Head of caudate nucleus (tissue), 42 donors: ENCODE data around the gene ZFPL1.

ENCODE experiments used
- DNase-seq, 42 donors: peaks; one replicate each; pipeline versions ENCODE4 v3.0.0 to v3.0.0-alpha.2; 2020 to 2021; ENCODE audit warnings: mixed read lengths in 7 of 42
- intact Hi-C: fragments of 100-400 bp; cut with DNase I; formaldehyde crosslinking; loops from one replicate; pipeline ENCODE4 v1.15.0; 2022

ZFPL1 gene

DNA sequence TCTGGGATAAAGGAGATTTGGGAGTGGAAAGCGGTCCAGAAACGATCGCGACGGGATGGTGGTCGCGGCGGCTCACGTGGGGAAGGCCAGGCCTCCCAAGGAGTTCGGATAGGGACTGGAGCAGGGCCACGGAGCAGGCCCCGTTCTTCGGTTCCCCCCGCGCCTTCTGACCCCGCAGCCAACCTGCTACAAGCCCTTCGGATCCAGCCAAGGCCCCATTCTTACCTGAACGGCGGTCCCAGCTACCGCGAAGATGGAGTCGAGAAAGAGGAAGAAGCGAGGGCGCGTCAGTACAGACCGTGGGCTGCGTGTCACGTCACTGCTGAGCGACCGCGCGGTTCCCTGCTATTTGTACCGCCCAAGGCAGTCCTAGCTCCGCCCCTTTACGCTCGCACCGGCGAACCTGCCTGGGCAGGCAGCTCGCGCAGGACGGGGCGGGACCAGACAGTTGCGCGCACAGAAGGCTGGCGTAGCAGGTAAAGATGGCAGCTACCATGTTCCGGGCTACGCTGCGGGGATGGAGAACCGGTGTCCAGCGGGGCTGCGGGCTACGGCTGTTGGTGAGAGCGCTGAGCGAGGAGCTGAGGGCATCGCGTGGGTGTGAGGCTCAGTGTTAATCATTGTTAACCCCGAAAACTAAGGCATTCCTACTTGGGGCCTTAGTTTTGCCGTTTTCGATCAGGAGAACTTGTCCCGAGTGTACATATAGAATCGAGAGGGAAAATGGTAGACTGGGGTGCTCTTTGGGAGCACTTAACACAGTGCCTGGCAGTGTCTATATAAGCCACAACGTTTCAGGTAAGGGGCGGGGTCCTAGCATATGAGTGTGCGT lies 38.1 kb downstream of the ZFPL1 start, which contains the start of the genes FAU and MRPL49:
Gene FAU (minus strand): TSS at position 270 of the 832 bp plus-strand sequence. CDS start 321 bp downstream, outside the sequence.
Gene MRPL49 (plus strand): TSS at position 457 of the 832 bp plus-strand sequence. CDS start 26 bp downstream, at position 483.
- peak; percentile 95 to 99 (median 98) for DNase-seq
- intact Hi-C loops: loop anchor here (10.0 kb wide), 1 partner anchor 317 kb away; the partner anchor contains the start of gene MAP4K2

DNA sequence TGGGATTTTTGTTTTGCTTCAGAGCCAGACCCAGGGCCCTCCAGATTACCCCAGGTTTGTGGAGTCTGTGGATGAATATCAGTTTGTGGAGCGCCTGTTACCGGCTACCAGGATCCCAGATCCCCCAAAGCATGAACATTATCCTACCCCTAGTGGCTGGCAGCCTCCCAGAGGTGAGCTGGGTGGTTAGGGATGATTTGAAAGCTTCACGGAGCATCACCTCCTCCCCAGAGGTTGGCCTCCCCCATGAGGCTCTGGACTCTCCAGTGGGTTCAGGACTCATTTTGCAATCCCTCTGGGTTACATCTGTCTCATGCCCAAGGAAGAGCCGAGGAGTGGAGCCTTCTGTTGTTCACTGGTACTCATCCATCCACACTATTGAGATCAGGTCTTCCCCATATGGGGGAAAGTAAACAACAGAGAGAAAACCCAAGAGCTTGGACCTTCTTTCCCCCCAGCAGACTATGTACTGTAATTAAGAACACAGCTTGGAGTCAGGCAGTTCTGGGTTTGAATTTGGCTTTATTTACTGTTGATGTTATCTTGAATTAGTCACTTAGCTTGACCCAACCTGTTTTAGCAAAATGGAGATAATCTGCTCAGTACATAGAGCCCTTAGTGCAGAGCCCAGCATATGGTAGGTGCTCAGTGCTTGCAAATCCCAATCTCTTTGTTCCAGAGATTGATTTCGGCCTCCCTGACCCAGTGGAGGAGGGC lies 40.6 kb downstream of the ZFPL1 start:
- intact Hi-C loops: loop anchor here (10.0 kb wide), 1 partner anchor 320 kb away; the partner anchor contains the start of gene MAP4K2

DNA sequence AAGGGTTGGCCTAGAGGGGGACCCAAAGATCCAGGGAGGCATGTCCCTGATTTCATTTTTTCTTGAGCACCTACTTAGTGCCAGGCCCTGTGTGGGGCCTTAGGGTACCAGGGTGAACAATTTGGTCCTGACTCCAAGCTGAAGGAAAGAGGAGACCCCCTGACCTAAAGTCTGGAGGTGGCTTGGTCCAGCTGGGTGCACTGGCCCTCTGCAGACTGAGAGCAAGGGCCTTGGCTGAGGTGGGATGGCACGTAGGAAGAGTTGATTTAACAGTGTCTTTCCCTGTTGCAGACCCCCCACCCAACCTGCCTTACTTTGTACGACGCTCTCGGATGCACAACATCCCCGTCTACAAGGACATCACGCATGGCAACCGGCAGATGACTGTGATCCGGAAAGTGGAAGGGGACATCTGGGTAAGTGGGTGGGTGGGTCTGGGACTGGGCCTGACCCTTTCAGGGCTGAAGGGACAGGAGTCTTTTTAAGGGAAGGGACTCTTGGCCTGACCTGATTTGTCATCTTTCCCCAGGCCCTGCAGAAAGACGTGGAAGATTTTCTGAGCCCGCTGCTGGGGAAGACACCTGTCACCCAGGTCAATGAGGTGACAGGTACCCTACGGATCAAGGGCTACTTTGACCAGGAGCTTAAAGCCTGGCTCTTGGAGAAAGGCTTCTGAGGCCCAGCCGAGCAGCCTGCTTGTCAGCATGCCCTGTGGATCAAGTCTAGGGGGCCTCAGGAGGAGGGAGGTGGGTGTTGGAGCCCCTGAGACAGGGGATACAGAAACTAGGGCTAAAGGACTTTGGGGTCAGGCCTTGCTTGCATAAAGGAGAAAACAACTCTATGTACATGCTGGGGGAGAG lies 41.4 kb downstream of the ZFPL1 start:
- intact Hi-C loops: loop anchor here (10.0 kb wide), 1 partner anchor 321 kb away; the partner anchor contains the start of gene MAP4K2
- DNase-seq: no peak

More for the DNA sequence above, 40.6 kb downstream of the ZFPL1 start:
- DNase-seq: no peak

DNA sequence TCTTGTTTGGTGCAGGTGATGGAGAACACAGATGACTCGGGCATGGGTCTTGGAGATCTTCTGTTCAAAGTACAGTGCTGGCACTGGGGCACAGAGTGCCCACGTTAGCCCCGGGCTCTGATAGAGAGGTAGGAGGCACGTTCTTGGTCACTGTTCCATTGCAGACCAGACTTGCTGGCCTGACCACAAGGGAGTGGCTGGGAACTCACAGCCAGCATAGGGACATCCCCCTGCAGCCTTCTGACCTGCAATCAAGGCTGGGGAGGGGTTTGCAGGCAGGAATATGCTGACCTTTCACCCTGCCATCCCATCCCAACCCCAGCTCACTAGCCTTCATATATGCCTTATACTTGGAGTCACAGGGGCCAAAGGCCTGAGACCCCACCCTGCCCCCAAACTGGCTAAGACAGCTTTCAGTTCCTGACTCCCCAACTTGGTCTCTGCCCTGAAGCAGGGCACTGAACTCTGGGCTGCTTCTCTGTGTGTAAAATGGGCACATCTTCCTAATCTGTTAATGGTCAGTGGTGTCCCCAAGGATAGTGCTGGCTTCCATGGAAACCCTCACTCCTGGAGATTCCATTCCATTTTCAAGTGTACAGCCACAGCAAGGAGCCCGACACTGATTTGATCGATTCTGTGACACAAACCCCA lies 42.7 kb downstream of the ZFPL1 start:
- no peak for DNase-seq
- intact Hi-C loops: loop anchor here (10.0 kb wide), 1 partner anchor 322 kb away; the partner anchor contains the start of gene MAP4K2

DNA sequence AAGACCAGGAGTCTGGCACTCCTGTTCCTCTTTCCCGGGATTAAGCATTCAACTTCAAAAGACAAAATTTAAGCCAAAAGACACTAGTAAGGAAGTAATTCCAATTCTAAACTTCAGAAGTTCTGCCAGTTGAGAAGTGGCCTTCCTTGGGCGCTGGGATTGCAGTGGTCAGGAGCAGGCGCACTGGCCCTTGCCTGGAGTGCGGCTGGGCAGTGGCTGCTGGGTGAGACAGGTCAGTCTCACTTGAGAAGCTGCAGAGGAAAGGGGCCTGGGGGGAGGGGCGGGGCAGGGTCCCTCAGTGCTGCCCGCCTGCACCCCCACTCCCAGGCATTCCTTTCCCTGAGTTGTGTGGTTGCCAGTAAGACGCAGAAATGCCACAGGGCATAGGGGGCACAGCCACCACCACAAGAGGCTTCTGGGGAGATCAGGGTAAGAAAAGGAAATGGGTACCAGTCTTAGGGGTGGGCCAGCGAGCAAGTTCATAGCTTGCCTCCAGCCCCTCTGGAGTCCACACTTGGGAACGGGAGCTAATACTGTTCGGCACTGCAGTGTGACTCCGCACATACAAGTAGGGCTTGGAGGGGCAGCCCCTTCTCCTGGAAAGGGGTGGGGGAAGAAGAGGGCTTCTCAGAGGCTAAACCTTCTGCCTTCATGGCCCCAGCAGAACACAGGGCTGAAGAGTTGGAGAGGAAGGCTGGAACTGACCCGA lies 43.6 kb downstream of the ZFPL1 start:
- DNase-seq: no peak
- intact Hi-C loops: loop anchor here (10.0 kb wide), 1 partner anchor 323 kb away; the partner anchor contains the start of gene MAP4K2

DNA sequence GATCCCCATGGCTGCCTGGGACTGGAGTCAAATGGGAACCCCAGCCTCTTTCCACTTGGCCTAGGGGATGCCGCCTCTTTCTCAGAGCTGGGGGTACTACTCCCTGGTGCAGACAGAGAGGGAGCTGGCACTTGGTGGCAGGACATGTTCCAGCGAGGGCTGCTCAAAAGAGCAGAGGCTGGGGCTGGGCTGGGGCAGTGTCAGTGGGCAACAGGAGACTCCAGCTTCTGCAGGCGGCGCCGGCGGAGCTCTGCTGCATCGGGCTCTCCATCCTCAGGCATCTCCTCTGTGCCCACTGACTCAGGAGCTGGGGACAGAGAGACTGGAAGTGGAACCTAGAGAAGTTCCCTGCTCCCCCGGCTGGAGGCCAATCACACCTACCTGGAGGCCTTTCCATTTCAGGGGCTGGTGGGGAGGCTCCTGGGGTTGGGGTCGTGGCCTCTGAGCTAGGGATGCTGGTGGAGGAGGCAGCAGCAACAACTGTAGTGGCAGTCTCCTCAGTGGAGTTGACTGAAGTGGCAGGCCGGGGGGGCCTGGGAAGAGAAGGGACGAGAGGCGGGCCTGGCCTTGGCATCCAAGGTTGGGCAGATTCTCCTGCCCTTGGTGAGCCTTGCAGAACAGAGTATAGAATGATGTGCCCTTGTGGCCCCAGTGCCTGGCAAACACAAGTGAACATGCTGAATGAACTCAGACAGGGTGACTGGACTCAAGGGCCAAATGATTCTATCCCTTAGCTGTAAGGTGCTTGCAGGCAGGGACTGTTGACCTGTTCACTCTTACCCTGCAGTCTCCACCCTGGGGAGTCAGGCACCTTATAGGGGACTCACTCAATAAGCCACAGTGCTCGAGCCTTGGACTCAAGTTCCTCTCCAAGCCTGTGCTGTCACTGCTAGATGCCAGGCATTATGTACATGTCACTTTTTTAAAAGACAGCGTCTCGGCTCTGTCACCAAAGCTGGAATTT lies 44.4 kb downstream of the ZFPL1 start:
- intact Hi-C loops: loop anchor here (10.0 kb wide), 1 partner anchor 324 kb away; the partner anchor contains the start of gene MAP4K2
- DNase-seq: no peak

DNA sequence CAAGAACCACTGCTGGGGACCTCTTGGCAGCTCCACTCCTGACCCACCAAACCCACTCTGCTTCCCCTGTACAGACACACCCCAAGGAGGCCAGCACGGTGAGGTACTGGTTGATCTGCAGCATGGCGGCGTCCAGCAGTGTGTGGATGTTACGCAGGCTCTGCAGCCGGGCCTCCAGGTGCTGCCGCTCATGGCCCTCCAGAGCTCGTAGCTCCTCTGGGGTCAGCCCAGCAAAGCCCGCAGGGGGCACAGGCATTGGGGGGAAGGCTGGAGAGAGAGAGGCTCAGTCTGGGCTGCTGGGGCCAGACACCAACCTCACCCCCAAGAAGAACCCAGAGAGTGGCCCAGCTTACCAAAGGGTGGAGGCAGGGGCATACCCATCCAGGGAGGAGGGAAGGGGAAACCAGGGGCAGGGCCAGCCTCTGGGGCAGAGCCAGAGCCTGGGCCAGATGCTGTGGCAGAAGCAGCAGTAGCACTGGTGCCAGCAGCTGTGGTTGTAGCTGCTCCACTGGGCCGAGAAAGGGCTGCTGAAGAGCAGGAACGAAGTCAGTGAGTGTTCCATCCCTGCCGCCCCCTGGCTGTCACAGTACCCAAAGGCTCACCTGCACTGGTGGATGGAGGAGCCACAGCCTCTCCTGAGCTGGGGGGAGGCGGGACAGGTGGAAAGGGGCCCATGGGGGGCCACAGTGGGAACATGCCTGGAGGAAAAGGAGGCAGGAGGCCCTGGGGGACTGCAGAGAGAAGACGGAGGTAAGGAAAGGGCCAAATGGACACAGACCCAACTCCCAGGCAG lies 45.8 kb downstream of the ZFPL1 start:
- intact Hi-C loops: loop anchor here (10.0 kb wide), 1 partner anchor 325 kb away; the partner anchor contains the start of gene MAP4K2
- DNase-seq: no peak

DNA sequence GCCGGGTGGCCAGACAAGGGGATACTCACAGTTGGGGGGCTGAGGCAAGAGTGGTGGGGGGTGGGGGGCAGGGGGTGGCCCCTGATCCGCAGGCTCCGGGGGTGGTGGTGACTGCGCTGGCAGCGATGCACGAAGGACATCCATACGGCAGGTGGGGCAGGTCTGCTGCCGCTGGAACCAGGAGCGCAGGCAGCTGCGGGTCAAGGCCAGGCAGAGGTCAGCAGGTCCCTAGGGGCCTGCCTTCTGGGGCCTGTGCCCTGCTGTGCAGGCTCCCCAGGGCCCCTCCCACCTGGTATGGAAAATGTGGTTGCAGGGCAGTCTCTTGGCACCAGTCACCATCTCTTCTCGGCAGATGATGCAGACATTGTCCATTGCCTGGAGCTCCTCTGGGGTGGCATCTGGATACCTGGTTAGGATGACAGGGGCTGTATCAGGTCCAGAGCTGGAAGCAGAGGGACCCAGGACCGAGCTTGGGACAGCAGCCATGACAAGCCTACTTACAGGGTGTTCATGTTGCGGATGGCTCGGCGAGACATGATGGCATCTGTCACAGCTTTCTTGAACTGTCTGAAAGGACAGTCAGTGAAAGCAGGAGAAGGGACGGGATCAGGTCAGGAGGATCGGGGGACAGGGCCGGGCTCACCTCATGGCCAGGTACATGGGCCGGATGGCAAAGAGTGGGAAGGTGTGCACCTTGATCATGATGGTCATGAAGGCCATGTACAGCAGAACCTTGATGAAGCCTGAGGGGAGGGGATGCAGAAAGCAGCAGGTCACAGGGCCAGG lies 46.8 kb downstream of the ZFPL1 start:
- DNase-seq: no peak
- intact Hi-C loops: no loop called here

DNA sequence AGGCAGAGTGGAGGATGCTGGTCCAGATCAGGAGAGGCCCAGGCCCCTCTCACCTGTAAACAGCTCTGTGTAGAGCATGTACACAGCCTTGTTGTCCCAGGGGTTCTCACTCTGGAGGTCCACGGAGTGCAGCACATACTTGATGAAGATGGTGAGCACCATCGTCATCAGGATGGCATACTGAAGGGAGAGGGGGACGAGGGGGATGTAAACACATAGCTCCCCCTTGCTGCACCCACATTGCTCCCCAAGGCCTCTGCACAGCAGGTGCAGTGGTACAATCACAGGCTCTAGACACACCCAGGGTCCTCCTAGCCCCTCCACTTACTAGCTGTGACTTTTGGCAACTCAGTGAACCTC lies 47.4 kb downstream of the ZFPL1 start:
- DNase-seq: no peak
- intact Hi-C loops: no loop called here

DNA sequence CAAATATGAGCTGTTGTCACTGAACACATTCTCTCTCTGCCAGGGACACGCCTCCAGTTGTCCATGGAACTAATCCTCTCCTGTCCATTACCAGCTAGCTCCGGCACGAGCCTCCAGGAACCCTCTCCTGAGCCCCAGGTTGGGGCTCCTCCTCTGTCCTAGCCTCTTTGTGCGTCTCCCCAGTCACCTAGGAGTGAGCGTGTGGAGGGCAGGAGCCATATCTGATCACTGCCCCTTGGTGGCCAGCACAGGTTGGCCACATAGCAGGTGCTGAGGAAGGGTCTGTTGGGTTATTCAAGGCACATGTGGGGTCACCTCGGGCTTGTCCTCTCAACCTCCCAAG lies 47.8 kb downstream of the ZFPL1 start:
- intact Hi-C loops: no loop called here
- no peak for DNase-seq

DNA sequence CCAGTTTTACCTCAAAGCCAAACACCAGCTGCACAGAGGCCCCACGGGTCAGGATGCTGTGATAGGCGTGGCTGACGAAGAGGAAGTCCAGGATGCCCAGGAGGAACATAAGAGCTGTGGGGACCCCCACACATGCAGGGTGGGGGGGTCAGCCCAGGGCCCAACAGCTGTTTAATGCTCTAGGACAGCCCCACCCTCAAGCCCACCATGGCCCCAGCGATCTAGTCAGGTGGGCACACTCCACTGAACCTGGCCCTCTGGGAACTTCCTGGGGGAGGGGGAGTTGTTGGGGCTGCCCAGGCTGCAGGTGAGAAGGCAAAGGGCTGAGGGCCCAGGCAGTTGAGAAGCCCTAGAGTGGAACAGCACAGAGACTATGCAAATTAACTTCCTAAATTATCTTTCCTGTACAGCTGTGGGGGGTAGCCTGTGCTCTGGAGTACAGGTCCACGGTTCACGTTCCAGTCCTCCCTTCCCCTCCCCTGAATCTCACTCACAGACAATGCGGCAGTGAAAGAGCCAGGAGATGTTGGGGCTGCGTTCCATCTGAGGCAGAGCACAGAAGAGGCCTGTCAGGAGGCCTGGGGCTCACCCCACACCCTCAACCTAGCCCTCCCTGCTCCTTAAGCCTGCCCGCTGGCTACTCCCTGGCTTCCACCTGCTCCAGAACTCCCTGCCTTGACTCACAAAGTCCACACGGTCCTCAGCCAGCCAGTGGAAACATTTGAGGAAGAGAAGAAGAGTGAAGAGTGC lies 48.4 kb downstream of the ZFPL1 start:
- intact Hi-C loops: no loop called here
- DNase-seq: no peak

DNA sequence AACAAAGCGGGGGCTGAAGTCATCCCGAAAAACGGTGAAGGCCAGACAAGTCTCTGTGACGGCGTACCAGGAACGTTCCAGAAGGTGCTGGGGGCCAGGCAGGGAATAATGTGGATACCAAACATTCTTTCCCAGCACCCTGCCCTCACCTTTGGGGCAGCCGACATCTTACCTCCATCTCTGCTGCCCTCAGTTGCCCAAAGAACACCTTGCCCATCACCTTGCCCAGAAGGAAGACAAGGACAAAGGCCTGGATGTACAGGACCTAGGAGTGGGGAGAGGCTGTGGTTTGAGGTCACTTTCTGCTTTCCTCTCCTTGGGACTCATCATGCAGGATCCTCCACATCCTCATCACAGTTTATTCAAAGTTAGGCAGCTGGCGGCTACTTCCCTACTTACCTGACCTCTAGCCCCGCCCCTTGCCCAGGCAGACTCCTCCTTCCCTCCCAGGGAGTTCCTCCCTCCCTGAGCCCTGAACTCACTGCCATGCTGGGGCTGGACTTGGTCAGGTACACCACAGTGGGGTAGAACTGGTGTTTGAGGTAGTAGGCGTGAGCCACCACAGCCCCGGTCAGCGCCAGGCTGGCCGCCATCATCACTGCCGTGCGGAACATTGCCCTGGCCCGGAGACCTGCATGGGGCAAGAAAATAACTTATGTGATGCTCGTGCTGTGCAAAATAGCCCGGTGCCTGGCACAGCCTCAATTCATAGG lies 49.1 kb downstream of the ZFPL1 start:
- intact Hi-C loops: no loop called here
- peak in 4 of 42 donors; percentile 33 to 45 (median 35) for DNase-seq

DNA sequence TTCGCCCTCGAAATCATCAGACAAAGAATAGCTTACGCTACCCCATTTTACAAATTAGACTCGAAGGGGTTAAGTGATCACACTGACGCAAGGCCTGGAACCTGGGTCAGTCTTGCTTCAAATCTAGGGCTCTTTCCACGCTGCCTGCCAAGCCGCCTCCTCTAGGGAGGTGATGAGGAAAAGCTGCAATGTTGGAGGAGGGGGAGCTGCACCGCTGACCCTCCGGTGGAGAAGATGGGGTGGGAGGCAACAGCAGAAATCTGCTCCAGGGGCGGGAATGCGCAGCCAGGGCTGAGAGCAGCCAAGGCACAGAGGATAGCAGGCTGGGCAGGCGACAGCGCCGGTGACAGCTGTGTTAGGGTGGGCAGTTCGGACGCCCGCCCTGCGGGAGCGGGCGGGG lies 49.7 kb downstream of the ZFPL1 start:
- DNase-seq: no peak
- intact Hi-C loops: no loop called here
